CD4-positive, alpha-beta T cell (primary cell): Measurements from ENCODE around the gene TMEM72. TPM values are rescaled to one million over a fixed set of nuclear protein-coding genes. Genes with fewer than 3 reads are reported as not detected.

Experiments used
- ATAC-seq: fragments of 200-7000 bp; cut with Tn5 transposase; one replicate; pipeline ENCODE4 v1.10.0; 2022; ENCODE audit warnings: mild to moderate bottlenecking; ENCODE audit not compliant: poor library complexity
- CTCF ChIA-PET: fragments of 350-600 bp; sonication (Branson Sonifier 250); formaldehyde crosslinking; loops from one replicate; lab custom pipeline; 2021; ENCODE audit warnings: antibody characterized with exemption, inconsistent platforms; lab: Charles Lee
- POLR2A ChIA-PET: fragments of 350-600 bp; sonication (Branson Sonifier 250); formaldehyde crosslinking; loops from one replicate; lab custom pipeline; 2021; ENCODE audit warnings: antibody characterized with exemption, inconsistent platforms; lab: Charles Lee
- DNase-seq, 14 experiments: peaks; one replicate each; pipeline ENCODE4 v3.0.0-alpha.2; 2013 to 2020; ENCODE audit warnings: mixed read lengths in 2 of 14
- H3K27ac ChIP-seq, 2 donors: one replicate each; pipeline versions ENCODE4 v1.5.1 to v1.7.0; 2013; ENCODE audit warnings: low read length in 2 of 2, low read depth in 1 of 2, mild to moderate bottlenecking in 1 of 2
- H3K27me3 ChIP-seq, 2 experiments: 1 replicate in 1 of 2; 2 replicates in 1 of 2; pipeline versions ENCODE4 v1.6.1 to v1.7.0; 2013; ENCODE audit warnings: low read length in 2 of 2, control low read depth in 1 of 2, mild to moderate bottlenecking in 1 of 2, moderate library complexity in 1 of 2; ENCODE audit not compliant: insufficient read depth in 2 of 2, control insufficient read depth in 1 of 2
- H3K36me3 ChIP-seq: one replicate; pipeline ENCODE4 v1.6.1; 2013; ENCODE audit warnings: low read length, control low read depth; ENCODE audit not compliant: insufficient read depth
- H3K4me1 ChIP-seq: one replicate; pipeline ENCODE4 v1.6.1; 2013; ENCODE audit warnings: low read length, control low read depth; ENCODE audit not compliant: insufficient read depth
- H3K4me3 ChIP-seq: one replicate; pipeline ENCODE4 v1.5.1; 2013; ENCODE audit warnings: mild to moderate bottlenecking, low read length, moderate library complexity
- H3K9me3 ChIP-seq, 2 experiments: 1 replicate in 1 of 2; 2 replicates in 1 of 2; pipeline versions ENCODE4 v1.6.1 to v1.7.0; 2013; ENCODE audit warnings: low read length in 2 of 2, mild to moderate bottlenecking in 2 of 2, control low read depth in 1 of 2, moderate library complexity in 1 of 2; ENCODE audit not compliant: control insufficient read depth in 1 of 2, insufficient read depth in 1 of 2
- H3K27ac Mint-ChIP-seq: one replicate; pipeline ENCODE4 v1.8.0; 2020; ENCODE audit warnings: mixed read lengths
- H3K27me3 Mint-ChIP-seq: one replicate; pipeline ENCODE4 v1.8.0; 2021; ENCODE audit warnings: mixed read lengths
- H3K36me3 Mint-ChIP-seq: one replicate; pipeline ENCODE4 v1.8.0; 2021; ENCODE audit warnings: low read depth, mixed read lengths
- H3K4me1 Mint-ChIP-seq: one replicate; pipeline ENCODE4 v1.8.0; 2021; ENCODE audit warnings: low read depth, mixed read lengths
- H3K4me3 Mint-ChIP-seq: one replicate; pipeline ENCODE4 v1.8.0; 2020; ENCODE audit warnings: mild to moderate bottlenecking, mixed read lengths
- H3K9me3 Mint-ChIP-seq: one replicate; pipeline ENCODE4 v1.8.0; 2020; ENCODE audit warnings: mixed read lengths
- CTCF ChIP-seq: fragments of 200-600 bp; IDR thresholded peaks from one replicate; pipeline ENCODE4 v1.8.0; 2022; ENCODE audit warnings: antibody characterized with exemption, mild to moderate bottlenecking
- intact Hi-C, 2 experiments: fragments of 100-400 bp; cut with DNase I in 1 of 2; cut with micrococcal nuclease in 1 of 2; formaldehyde crosslinking; loops; one replicate each; pipeline versions ENCODE4 v1.15.1 to v1.9.0; 2023 to 2025; cut with DNase I, micrococcal nuclease
- total RNA-seq, 174 experiments: library from RNA in 2 of 174; stranded (reverse) in 2 of 174; gene quantifications; one replicate each; pipeline ENCODE4 v1.2.3 and lab custom pipeline; 2021 to 2026

Gene TMEM72
- total RNA-seq, 2 experiments from 2014 or later = not detected

- ATAC-seq (no peak), DNase-seq (peak in 2 of 14 experiments; percentile 18 to 37)
- H3K9me3 ChIP-seq = no peaks in the 10 kb centered on the region
- TF ChIP-seq CTCF = no peak
- Mint-ChIP-seq H3K36me3 (no peaks in the 10 kb centered on the region), H3K4me3 (no peak overlapping the region), H3K27ac (no peak overlapping the region), H3K27me3 (no peaks in the 10 kb centered on the region), H3K4me1 (peaks cover 35% of the 10 kb centered on the region), H3K9me3 (no peaks in the 10 kb centered on the region)
- no peak overlapping the region for H3K4me3 ChIP-seq
- intact Hi-C loops = no loop called here
- H3K4me1 ChIP-seq = peaks cover 35% of the 10 kb centered on the region
- no peaks in the 10 kb centered on the region for H3K27me3 ChIP-seq
- ChIA-PET POLR2A (interaction anchor here (1.0 kb wide), 1 partner anchor 11 kb away, joined by 3 read pairs; no protein-coding TSS in a partner anchor), CTCF (no interaction called here)
- H3K27ac ChIP-seq = no peak overlapping the region
- H3K36me3 ChIP-seq = no peaks in the 10 kb centered on the region
Measured at GRCh38 chr10:44962870-44963738, 52.0 kb downstream of the TMEM72 start.

- H3K27me3 ChIP-seq = no peaks in the 10 kb centered on the region
- ChIA-PET POLR2A (interaction anchor here (0.6 to 1.0 kb wide), 2 partner anchors 10 to 14 kb away, joined by 3 read pairs; no protein-coding TSS in a partner anchor), CTCF (no interaction called here)
- H3K36me3 Mint-ChIP-seq = no peaks in the 10 kb centered on the region
- TF ChIP-seq CTCF = no peak
- peak in 1 of 14 experiments; percentile 38 for DNase-seq
- no peak for ATAC-seq
- H3K9me3 ChIP-seq = no peaks in the 10 kb centered on the region
- H3K27me3 Mint-ChIP-seq = no peaks in the 10 kb centered on the region
- H3K4me3 ChIP-seq = no peak overlapping the region
- H3K27ac Mint-ChIP-seq = no peak overlapping the region
- no peaks in the 10 kb centered on the region for H3K36me3 ChIP-seq
- H3K4me1 ChIP-seq = peaks cover 35% of the 10 kb centered on the region
- no peak overlapping the region for H3K27ac ChIP-seq
- no peaks in the 10 kb centered on the region for H3K9me3 Mint-ChIP-seq
- H3K4me3 Mint-ChIP-seq = no peak overlapping the region
- peaks cover 33% of the 10 kb centered on the region for H3K4me1 Mint-ChIP-seq
- intact Hi-C loops = no loop called here
Measured at GRCh38 chr10:44963772-44964633, 52.9 kb downstream of the TMEM72 start.

GRCh38 chr10:44965104-44965503, 54.0 kb downstream of the TMEM72 start:
- ChIA-PET CTCF (no interaction called here), POLR2A (no interaction called here)
- Mint-ChIP-seq H3K4me1 (peaks cover 31% of the 10 kb centered on the region), H3K27me3 (no peaks in the 10 kb centered on the region), H3K36me3 (no peaks in the 10 kb centered on the region), H3K27ac (no peak overlapping the region), H3K9me3 (no peaks in the 10 kb centered on the region), H3K4me3 (no peak overlapping the region)
- Histone ChIP-seq H3K27ac (no peak overlapping the region), H3K36me3 (no peaks in the 10 kb centered on the region), H3K4me1 (peaks cover 36% of the 10 kb centered on the region), H3K4me3 (no peak overlapping the region), H3K9me3 (no peaks in the 10 kb centered on the region), H3K27me3 (no peaks in the 10 kb centered on the region)
- ATAC-seq (no peak), DNase-seq (no peak)
- intact Hi-C loops = no loop called here
- no peak for TF ChIP-seq CTCF
